GM19023 (cell line): ENCODE data around the gene DFFB.
"Not testable (repeated sequence)": the region's sequence is repeated elsewhere in the genome, so short reads cannot be mapped to it uniquely, and the experiment has no call there.

ENCODE experiments used
- ATAC-seq: cut with Tn5 transposase; IDR thresholded peaks from one replicate; pipeline ENCODE4 v1.9.1; 2021; ENCODE audit warnings: mild to moderate bottlenecking, moderate library complexity; ENCODE audit not compliant: unreplicated experiment

DFFB gene

DNA sequence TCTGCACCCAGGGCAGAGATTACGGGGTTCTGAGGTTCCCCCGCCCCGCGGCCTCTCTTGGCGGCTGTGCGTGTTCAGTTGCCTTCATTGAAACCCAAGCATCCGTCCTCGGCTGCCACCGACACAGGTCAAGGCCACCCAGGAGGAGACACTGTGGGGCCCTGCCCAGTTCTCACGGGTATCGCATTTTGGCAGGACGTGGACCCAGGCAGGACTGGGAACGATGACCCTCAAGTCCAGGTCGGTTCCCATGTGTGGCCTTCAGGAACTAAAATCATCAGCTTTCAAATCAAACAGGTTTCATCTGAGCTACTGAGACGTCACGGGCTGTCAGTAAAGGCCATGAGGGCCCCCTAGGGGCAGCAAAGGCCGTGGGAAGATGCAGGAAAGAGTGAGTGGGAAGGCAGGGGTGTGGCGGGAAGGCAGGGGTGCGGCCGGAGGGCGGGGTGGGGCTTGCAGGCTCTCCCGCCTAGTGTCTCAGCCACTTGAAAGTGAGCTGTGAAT, 49.8 kb downstream of the DFFB start:
- no peak for ATAC-seq

DNA sequence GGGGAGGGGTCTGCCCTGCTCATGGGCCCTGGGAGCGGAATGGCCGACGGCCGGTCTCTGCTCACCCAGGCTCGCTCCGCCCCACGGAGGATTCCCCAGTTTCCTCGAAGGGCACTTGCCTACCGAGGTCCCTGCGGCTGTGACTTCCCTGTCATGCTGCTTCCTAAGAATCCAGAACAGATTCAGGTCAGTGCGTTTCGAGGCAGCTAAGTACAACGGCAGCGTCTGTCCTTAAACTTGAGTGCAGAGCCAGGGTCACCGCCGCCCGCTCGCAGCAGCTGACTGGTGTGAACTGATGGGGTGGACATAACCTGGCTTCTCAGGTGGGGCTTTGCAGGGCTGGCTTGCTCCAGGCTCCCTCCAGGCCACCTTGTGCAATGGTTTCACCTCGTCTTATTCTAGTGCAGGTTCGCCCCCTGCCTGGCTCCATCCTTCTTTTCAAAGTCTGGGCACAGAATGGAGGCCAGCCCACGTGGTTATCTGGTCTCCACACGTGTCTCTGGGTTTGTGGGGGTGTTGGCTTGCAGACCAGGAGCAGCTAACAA, 50.4 kb downstream of the DFFB start:
- ATAC-seq, result no peak

DNA sequence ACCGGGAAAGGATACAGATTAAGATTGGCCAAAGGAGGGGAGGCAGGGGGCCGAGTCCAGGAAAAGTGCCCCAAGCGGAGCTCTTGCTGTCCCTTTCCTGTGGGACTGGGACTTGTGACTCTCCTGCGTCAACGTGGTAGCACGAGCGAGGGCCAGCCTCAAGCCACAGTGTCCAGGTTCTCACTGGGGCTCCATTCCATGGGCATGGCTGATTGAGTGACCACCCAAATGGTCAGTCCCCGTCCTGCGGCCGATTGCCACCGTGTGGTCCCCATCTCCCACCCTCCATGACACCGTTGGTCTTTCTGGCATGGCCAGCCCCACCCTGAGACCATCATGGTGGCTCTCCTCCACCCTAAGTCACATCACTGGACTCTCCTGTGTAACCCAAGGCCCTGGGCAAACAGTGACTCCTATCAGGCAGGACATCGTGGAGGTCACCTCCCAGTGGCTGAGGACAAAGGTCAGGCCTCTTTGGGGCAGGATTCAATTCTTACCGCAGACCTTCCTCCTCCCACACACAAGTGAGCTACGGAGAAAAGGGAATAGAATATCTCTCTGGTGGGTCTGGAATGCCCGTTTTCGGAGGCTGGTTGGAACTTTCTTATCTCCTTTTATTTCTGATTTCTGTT, 51.7 kb downstream of the DFFB start:
- no peak for ATAC-seq

DNA sequence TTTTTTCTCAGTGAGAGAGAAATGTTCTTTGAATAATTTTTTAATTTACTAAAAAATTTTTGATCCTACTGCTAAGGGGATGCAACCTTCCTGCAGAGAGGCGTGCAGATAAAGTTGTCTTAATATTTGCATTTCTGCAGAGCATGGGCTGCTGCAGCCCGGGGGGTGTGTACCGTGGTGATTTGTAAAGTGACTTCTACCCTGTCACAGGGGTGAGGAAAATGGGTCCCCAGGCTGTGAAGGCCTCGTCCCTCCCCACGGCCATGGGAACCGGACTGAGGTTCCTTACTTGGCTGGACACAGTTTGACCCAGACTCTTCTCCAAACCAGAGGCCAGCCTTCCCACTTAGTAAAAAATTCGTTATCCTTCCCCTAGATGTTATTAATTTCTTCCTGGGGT, 52.3 kb downstream of the DFFB start:
- no peak for ATAC-seq

DNA sequence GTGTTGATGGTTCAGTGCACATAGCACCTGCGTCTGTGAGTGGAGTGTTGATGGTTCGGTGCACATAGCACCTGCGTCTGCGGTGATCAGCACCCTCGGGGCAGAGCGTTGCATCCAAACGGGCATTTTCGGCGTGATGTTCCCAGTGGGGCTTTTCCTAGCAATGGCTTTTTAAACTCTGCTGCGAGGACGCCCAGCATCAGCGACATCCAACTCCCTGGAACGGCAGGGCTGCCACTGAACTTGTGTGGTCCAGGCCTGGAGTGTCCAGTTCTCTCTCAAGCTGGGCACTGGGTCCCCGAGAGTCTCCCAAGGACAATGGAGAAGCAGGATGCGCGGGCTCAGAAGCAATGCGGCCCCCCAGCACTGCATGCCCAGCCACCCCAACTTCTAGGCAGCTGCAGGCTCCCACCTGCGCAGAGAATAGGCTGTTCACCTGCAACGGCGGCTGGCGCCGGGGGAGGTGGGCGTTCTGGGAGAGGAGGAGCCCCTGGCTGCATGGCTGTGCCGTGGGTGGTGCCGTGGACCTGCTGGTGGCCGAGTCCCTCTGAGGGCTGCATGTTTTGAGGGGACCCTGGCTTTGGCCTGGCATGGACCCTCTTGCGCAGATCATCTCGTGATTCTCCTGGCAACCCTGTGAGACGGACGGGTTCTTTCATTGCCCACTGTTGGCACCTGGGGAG, 52.9 kb downstream of the DFFB start:
- ATAC-seq, result no peak

DNA sequence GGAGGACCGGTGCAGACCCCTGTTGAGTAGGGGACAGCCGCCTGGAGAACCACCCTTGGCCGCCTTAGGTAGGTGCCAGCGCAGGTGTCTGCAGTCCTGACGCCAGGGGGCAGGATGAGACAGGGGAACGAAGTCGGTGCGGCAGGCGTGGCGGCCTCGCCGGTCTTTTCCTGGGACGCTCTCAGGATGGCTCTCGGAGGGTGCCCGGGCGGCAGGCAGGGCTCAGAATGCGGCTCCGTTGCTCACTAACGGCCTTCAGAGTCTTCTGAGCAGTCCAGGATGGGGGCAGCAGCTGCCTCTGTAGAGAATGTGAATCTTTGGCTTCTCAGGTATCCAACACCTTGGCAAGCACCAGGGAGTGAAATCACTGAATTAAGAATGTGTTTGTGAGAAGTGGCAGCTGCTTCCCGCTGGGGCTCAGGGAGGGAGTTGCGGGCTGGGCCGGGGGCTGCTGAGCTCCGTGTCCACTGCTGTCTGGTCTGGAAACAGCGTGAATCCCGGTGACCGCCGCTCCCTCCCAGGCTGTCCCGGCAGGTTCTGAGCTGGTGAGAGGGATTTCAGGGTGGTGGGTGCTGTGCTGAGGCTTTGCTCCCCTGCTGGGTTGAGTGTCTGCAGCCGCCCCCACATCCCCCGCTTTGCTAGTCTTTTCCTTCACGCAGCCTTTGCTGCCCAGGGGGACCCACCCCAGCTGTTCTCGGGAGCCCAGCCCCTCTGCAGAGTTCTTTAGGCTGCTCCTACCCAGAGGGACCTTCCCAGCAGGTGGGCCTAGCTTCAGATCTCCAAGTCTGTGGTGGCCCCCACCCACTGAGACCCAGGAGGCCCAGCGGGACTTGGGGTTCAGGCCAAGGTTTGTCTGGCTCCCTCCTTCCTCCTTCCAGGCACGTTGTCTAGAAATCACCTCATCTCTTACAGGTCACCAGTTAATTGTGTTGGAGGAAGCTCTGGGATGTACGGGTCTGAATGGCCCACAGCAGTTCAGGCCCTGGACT, 53.9 kb downstream of the DFFB start:
- no peak for ATAC-seq

DNA sequence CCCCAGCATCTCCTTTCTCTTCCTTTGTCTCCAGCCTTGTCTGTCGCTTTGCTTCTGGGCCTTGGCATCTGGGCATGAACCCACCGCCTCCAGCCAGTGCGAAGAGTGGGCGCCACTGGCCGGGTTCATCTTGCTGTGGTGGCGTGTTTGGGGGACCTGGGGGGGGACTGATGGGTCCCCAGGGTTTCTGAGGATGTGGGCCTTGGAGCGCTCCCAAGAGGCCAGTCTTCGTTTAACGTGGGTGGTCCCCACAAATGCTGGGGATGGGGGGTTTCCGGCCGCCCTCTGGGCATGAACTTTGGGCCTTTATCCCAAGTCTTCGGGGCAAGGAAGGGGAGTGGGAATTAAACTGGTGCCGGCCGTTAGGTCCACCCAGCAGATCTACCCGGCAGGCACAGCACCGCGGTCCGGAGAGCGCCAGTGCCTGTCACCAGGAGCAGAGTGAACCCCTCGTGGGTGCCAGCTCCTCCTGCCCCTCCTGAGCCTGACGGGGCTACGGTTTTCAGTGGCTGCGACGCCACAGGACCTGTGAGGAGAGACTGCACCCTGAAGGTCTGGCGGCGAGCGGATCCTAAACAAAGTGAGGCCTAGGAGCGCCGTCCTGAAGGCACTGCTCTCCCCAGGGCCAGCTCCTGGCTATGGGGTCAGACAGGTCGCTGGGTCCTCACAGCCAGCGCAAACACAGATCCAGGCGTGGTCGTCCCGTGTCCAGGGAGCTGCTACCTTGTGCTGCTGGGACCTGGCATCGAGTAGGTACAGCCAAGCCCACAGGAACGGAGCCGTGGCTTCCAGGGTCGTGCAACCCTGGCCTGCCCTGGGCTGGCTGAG, 54.9 kb downstream of the DFFB start:
- no peak for ATAC-seq

DNA sequence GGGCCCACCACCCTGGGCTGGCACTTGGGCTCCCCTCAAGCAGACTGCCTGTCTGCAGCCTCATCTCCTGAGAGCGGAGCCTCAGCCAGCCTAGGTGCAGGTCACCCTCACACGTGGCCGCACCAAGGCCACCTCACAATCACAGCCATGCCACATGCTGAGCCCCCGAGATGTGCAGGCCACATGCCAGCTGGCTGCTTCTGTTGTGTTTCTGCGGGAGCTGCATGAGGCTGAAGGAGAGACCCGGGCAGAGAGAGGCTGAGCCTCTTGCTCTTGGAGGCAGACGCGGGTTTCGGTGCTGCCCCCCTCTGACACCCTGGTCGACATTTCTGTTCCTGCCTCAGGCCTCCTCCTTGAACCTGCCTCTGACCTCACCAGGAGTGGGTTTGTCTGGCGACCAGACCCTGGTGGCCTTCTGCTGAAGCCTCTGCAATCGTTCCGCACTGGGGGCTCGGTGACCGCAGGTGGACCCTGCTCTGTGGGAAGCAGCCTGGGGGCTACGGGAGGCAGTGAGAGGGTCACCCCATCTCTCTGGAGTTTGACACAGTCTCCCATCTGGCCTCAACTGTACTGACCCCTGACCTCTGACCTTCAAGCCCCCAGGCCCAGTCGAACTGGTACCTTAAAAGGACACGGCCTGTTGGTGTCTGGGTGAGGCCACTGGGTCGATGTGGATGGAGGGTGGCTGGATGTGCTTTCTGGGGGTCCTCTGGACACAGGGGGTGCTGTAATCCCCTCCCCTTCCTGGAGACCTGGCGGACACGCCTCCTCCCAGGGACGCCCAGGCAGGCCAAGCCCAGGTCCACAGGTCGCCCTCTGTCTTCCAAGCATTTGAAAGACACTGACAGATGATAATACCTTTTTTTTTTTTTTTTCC, 55.8 kb downstream of the DFFB start:
- no peak for ATAC-seq

DNA sequence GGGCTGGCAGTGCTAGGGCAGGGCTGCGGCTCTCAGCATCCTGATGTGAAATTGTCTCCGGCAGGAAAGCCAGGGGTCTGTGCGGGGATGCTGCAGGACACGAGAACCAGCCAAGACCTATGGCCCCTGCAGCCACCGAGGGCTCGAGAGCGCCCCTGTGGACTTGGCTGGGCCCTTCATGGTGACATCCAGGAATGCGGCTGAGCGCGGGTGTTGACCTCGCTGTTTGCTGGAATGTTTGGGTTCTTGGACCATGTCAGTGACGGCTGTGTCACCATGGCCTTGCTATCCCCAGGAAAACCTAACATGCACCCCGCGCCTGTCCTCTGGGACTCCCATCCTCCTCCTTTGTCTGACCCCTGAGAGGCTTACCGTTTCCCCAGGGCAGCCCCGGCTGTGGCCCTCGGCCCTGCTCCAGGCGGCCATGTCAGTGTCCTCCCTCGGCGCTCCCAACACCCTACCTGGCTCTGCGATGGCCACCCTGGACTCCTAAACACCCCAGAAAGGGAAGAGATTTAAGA, 57.1 kb downstream of the DFFB start:
- no peak for ATAC-seq

DNA sequence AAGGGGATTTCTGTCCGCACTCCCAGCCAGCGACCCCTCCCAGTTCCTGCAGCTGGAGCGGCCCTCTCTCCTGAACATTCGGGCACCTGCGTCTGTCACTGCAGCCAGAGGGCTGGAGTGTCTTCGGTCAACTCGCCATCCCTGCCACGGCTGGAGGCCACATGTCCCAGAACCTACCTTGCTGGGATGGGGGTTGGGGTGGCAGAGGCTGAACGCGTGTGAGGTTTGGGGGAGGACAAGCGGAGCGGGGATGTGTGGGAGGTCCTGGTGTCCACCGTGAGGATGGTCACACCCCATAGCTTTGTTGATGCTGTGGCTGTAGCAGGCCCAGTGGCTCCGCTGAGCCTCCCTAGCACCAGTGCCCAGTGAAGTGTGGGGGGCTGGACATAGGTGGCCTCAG, 57.6 kb downstream of the DFFB start:
- ATAC-seq, result no peak

DNA sequence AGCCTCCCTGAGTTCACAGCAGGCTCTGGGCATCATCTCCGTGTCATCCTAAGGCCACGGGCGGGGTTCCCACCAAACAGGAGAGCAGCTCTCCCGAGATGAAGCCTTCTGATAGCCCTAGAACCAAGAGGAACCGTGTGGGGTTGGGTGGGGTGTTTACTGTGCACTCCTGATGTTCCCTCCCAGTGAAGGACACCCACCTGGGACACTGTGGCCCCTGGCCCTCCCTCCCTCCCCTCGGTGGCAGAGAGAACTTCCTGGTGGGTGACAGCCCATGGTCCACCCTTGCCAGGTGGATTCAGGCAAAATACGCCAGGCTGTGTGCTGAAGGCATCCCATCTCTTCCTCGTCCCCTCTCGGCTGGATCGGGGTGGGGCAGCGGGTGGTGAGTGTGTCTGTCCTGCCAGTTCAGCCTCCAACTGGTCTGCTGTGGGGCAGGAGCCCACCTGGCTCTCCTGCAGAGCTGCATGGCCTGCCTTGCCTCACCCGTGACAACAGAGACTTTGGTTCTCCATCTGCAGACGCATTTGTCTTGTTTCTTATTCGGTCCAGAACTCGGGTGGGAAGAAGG, 58.4 kb downstream of the DFFB start:
- no peak for ATAC-seq

DNA sequence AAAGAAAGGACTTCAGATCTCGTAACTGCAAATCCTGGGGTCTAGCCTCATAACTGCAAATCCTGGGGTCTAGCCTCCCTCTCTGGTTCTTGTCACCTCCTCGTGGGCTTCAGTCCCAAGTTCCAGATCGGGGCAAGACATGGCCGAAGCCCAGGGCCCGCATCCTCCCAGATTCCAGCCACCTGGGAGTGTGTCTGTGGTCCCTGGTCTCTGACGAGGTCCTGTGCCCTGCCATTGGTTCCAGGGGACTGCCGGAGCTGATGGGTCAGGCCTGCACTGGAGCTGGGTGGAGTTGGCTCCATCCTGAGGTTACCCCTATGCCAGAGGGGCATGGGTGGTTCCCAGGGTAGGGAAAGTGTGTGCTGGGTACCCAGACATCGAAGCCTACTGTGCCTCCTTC, 60.5 kb downstream of the DFFB start:
- ATAC-seq, result no peak

DNA sequence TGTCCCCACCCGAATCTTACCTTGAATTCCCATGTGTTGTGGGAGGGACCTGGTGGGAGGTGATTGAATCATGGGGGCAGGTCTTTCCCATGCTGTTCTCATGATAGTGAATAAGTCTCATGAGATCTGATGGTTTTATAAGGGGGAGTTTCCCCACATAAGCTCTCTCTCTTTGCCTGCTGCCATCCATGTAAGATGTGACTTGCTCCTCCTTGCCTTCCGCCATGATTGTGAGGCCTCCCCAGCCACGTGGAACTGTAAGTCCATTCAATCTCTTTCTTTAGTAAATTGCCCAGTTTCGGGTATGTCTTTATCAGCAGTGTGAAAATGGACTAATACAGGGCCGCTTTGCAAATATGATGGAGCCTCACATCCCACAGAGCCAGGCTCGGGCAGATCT, 61.1 kb downstream of the DFFB start:
- ATAC-seq, result not testable (repeated sequence)

DNA sequence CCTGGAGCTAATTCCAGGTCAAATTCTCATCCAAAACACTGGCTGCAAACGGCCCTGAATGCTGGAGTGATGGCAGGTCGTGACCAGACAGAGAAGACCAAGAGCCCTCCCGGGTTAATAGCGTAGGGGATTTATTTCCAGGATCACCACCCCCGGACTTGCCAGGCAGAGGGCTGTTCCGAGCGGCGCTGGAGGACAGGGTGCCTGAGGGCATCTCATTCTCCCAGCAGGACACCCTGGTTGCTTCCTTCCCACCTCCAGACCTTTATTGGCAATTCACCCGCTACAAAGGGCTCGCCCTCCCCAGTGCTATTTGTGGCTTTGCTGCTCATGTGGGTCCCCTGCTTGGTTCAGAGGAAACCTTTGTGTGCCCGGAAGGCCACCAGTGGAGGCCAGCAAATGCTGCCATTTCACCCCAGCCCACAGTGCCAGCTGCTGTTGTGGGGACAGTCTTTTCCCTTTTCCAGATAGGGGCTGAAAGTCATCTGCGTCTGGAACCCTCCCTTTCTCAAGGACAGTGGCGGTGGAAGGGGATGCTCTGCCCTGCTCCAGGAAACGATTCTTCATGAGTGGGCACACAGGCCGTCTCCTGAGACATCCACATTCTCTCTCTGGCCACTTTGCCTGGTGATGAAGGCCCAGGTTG, 61.8 kb downstream of the DFFB start:
- ATAC-seq, result no peak

DNA sequence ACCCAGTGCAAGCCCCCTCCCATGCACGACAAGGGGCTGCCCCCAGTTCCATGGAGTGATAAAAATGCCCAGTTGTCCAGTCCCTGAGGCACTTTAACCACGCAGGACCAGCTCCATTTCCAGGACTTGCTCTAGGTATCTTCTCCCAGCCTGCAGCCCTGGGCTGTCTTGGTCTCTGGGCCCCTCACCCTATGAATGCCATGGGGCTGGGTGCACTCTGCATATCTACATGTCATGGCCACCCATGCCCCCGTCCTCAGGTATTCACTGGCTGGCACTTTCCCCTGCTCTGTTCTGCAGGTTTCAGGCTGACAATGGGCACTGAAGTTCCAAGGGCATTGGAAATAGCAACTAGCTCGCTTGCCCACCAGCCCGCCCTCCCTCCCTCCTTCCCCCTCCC, 62.4 kb downstream of the DFFB start:
- no peak for ATAC-seq

DNA sequence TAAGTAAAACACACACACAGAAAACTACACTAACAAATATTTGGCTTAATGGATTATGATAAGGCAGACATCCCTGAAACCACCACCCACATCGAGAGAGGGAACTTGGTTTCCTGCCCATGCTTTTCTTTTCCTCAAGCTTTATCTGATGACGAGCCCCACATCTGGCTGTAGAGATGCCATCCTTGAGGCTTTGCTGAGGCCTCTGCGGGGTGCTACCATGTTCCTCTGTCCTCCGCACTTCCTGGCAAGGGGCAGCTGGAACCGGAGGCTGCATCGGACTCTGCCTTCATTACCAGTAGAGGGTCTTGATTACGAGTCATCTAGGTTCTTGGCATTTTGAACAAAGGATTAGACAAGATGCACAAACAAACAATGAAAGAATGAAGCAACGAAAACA, 64.5 kb downstream of the DFFB start:
- ATAC-seq, result no peak

DNA sequence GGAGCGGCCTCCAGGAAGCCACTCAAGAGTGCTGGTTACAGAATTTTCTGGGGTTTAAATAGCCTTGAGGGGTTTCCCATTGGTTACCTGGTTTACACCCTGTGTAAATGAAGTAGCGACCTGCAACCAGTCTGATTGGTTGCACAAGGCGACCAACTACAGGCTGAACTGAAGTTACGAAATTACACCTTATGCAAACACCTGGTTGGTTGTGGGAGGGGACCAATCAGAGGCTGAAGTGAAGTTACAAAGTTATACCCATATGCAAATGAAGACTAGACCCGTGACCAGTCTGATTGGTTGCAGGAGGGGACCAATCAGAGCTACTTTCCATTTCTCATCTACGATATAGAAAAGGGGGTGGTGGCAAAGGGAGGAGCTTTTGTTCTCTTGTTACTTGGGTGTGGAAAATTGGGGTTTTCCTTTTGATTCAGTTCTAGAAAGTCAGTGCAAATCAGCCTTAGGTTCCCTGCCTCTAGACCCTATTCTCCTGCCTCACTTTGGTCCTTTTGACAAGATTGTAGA, 65.0 kb downstream of the DFFB start:
- ATAC-seq, result no peak

DNA sequence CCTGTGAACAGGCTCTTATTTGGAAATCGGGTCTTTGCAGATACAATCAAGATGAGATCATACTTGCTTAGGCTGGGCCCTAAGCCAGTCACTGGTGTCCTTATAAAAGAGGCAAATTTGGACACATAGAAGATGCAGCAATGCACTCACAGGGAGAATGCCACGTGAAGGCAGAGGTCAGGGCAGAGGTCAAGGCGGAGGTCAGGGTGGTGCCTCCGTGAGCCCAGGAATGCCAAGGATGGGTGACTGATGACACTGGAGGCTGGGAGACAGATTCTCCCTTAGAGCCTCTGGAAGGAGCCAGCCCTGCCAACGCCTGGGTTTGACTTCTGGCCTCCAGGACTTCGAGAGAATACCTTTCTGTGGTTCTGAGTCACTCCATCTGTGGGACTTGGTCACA, 65.6 kb downstream of the DFFB start:
- ATAC-seq, result no peak
